T-helper 2 cell (primary cell): ENCODE results near the gene FARP1.

Source experiments
- DNase-seq, 5 experiments: peaks; one replicate each; pipeline versions ENCODE4 v3.0.0 to v3.0.0-alpha.2; 2012 to 2022

Gene FARP1

DNA sequence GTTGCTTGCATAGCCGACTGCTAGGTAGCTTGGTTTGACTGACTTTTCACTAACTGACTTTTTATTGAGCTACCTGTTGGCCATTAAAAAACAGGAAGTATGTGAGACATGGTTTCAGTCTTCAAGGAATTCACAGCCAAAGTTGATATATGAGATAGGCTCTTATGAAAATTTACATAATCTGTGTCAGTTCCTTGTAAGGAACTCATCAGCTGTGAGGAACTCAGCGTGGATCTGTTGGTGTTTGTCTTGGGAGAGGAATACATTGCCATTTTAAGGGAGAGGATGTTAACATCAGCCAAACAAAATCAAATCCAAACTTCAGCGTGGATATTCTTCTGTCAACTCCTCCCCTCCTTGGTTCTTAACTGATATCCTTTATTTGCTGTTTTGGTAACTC lies 32.1 kb downstream of the FARP1 start:
- DNase-seq: no peak

DNA sequence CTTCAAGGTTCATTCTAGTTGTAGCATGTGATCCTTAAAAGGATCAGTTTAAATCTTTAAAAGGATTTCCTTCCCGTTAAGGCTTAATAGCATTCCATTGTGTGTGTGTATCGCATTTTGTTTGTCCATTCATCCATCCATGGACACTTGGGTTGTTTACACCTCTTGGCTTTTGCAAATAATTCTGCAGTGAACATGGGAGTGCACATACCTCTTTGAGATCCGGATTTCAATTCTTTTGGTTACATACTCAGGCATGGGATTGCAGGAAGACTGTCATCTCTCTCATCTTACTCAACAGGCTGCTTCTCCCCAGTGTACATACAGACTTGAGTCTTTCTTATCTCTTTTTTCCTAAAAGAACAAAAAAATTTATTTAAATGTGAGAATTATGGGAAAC lies 32.9 kb downstream of the FARP1 start:
- DNase-seq: no peak

DNA sequence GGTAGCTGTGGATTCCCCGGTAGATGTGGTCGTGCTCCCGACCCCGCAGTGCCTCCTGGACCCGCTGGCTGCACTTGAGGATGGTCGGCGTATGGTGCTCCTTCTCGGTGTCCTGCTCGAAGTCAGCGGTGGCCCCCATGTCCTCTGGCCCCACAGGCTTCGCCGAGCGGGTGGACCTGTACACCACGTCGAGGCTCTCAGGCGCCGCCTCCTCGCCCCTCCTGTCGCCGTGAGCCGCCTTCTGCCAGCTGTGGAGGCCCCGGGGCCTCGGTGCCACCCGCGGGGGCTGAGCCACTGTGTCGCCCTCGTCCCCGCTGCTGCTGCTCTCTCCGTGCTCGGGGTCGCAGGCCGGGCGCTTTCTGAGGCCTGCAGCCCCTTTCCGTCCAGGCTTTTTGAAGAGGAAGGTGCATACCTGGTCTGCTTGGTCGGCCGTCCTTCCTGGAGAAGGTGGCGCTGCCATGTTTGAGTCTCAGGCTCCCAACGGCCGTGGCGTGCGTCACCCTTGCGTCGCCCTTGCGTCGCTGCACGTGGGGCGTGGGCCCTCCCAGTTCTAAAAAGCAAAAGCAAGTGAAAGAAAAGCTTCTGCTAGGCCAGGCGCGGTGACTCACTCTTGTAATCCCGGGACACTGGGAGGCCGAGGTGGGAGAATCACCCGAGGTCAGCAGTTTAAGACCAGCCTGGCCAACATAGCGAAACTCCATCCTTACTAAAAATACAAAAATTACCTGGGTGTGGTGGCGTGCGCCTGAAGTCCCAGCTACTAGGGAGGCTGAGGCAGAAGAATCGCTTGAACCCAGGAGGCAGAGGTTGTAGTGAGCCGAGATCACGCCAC lies 34.1 kb downstream of the FARP1 start, which contains the start of gene RNF113B:
Gene RNF113B, minus strand, starts transcription at position 493 of the 832 bp plus-strand sequence. Its CDS starts 33 bp downstream, at position 460.
- DNase-seq: no peak

DNA sequence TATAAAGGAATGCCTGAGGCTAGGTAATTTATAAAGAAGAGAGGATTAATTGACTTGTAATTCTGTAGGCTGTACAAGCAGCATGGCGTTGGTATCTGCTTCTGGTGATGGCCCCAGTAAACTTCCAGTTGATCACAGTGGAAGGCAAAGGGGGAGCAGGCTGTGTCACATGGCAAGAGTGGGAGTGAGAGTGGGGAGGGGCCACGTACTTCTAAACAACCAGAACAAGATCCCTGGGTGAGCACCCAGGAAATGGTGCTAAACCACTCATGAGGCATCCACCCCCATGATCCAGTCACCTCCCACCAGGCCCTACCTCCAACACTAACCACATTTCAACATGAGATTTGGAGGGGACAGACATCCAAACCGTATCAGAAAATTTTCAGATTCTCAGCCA lies 37.2 kb downstream of the FARP1 start:
- no peak for DNase-seq

DNA sequence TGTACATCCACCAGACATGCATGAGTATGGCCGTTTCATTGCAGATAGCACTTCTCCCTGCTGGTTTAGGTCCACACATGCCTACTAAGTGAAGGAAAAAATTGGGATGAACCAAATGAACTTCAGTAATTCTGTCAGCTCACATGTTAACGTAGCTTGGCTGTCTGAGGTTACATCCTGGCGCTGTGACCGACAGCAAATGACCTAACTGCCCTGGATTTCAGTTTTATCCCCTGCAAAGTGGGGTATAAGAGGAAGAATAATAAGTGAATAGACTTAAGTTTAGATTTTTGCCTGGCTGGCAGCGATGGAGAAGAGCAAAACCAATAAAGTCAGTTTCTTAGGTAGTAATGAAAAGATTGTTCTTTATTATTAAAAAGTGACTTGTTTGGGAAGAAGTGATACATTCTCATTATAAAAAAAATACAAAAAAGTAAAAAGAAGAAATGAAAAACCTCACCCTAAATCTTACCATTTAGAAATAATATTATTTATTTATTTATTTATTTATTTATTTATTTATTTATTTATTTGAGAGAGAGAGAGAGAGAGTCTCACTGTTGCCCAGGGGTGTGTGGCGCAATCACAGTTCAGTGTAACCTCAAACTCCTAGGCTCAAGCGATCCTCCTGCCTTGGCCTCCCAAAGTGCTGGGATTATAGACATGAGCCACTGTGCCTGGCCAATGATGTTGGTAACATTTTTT lies 38.4 kb downstream of the FARP1 start:
- no peak for DNase-seq

DNA sequence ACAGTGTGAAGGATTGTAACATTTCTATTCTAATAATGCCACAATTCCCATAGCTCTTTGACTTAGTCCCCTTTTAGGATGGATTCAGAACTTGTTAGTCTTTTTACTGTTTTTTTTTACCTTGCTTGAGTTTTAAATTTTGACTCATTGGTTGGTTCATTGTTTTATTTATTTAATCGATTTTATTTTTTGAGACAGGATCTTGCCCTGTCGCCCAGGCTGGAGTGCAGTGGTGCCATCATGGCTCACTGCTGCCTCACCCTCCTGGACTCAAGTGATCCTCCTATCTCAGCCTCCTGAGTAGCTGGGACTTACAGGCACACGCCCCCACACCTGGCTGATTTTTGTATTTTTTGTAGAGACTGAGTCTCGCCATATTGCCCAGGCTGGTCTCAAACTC lies 39.3 kb downstream of the FARP1 start:
- no peak for DNase-seq

DNA sequence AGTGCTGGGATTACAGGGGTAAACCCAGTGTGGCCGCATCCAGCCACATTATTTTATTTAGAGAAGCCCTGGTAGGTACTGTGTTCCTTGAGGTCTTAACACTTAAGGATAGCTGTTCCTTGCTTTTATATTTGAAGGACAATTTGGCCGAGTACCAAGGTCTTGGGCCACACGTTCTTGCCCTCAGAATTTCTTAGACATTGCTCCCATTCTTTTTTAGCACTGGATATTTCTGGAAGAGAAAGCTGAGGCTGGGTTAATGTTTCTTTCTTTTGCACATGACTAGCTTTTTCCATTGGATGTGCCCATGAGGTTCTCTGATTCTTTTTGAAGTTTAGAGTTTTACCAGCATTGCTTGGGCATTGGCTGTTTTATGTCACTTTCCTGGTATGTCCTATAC lies 39.7 kb downstream of the FARP1 start:
- DNase-seq: no peak

DNA sequence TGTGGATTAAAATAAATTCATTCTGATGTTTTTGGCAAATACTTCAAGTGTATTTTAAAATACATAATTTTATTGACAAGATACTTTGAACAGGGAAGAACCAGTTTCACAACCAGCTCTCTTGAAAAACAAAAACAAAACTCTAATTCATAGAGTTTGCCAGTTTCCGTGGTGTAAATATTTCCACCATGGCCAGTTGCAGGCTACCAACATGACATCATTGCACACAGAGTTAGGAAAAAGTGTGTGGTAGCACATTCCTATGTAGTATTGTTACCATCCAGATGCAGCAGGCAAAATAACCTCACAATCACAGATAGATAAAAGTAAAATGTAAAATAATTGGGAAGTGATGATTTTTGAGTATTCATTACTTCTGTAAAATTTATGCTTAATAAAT lies 41.9 kb downstream of the FARP1 start:
- DNase-seq: no peak

DNA sequence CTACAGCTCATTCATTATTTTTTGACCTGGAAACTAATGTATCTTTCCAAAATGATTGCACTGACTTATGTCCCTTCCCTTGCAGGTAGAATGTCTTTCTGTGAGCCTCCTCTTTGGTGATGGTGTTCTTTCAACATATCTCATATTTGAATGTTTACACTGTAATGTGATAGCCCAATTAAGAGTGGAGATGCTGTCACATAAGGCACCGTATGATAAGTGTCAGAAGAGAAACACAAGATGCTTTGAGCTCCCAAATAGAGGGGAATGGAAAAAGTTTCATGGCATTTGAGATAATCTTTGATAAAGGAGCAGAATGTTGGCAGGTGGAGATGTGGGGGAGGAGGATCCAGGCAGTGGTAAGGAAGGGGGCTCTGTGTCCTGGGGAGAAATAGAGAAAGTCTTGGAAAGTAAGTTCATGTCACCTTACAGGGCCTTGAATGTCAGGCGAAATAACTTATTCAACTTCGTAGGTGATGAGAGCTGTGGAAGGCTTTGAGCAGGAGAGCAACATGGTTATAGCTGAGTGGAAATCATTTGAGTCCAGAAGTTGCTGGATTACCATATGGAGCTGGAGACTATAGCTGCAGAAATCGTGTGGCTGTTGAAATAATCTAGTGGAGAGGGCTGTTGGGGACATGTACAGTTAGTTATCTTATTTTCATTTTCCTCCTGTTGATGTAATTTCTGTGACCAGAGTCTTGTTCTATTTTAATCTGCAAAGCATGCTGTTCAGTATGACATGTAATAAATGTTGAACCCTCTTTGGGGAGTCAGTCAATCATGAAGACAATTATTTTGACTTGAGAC lies 44.5 kb downstream of the FARP1 start:
- no peak for DNase-seq

DNA sequence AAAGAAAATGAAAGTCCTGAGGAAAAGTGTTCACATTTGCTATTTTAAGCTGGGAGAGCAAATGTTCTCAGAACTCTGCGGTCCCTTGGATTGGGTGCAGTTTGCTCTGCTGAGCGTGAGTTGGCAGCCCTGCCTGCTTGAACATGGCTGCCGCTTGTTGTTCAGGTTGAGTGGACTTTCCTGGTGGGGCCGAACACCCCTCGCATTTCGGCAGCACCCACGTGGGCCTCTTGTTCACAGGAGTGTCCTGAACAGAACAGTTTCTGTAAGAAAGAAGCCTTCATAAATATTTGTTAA lies 45.0 kb downstream of the FARP1 start:
- no peak for DNase-seq

DNA sequence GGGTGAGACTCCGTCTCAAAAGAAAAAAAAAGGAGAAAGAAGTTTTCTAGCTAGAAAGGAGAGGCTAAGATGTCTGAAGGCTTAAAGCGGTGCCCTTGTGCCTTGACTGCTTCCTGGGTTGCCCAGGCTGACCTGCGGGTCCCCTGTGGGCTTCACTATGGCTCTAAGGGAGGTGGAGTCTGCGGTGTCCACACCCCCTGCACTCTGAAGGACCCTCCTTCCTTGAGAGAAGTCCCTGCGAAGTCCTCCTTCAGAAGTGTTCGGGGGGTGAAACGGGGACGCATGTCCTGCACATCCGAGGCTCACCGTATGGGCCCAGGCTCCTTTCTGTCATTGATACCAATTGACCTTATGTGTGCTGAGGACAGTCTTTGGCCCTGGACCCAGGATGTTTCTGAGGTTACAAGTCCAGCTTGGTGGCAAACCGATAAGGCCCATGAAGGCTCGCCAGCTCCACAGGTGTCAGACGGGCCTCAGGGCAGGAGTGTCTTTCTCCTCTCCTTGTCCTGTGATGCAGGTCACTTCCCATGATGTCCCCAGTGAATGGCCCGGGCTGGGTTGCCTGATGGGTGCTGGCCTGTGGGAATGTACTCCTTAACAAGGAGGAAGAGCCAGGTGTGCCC lies 45.8 kb downstream of the FARP1 start:
- no peak for DNase-seq

DNA sequence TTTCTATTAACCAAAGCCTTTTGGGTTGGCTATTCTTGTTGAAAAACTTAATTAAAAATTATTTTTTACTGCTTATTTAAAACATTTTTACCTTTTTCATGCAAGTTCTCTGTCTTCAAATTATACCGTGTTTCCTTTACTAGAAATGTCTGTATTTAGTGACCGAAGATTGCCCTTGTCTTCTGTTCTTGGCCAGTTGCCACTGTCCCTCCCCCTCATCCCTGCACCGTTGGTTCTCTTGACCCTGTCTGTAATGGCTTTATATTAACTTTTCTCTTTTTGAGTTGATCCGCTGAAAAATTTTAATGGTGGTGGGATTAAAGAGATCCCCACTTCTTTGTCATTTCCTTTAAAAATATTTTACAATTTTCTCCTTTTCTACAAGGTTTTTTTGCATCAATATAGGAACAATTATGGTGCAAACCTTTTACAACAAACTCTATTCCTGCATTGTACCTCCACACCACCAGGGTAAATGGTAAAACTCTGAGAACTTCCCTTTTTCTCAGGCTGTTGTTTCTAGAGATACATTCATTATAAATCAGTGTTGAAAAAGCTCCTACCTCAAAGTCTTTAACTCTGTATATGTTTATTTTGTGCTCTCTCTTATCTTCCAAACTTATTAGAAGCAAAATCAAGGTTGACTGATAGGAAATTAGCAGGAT lies 47.1 kb downstream of the FARP1 start:
- no peak for DNase-seq

DNA sequence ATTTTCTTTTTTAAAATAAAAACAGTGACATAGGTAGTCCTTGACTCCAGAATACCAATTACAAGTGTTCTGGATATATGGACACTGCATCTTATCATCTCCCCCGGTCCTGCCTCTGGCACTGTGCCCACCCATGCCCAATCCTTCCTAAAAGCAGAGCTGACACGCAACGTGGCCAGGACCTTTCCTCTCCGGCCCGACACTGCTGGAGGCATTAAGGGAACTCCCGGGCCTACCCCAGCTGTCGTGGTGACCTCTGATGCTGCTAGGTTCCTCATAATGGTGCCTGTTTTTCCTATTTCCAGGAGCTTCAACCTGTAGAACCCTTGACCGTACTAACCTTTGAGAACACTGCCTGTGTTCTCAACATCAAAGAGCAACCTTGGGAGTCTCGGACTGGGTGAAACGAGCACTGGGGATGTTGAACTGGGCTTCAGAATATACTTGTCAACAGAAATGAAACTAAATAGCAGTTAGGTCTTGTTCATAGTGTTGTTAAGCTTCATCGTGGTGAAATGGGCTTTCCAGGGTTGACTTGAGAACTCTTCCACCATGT lies 48.1 kb downstream of the FARP1 start:
- no peak for DNase-seq

DNA sequence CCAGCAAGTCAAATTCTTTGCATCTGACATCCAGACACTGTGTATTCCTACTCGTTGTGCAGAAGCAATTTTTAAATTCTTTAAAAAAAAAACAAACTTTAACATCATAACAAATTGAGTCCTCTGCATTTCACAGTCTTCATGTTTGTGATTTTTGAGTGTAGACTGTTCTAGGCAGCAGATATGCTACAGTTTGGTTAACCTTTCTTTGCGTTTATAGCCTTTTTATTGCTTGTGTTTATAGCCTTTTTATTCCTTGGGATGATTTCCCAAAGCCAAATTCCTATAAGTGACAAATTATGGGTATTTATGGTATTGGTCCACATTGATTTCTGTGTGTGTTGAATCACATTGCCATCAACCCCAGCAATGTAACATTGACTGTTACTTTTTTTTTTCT lies 49.1 kb downstream of the FARP1 start:
- DNase-seq: no peak

DNA sequence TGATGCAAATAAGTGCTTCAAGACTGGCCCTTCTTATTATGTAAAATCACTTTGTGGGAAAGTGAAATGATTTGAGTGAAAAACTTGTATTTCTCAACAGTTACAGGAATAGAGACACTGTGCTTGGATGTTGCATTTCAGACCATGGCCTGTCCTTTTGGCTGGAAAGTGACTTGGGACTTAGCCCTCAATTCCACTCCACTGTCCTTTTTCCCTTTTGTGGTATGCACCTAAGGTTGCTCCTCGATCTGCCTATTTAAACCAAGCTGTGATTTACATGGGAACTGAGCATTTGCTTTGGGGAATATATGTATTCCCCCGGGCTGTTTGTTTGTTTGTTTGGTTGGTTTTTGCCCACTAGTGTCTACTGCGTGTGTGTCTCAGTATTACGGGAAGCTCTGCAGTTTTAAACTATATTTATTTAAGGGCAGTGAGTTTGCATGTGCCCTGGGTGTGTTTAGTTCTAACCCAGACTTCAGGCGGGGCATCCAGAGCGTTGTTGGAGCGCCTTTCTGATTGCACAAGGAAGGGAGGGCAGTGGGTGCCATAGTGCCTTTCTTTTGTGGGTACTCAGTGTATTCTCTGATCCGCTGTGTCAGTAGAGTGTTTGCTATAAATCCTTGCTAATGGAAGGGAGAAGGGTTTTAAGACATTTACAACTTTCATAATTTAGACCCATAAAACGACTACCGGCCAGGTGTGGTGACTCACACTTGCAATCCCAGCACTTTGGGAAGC lies 52.3 kb downstream of the FARP1 start:
- DNase-seq: no peak

DNA sequence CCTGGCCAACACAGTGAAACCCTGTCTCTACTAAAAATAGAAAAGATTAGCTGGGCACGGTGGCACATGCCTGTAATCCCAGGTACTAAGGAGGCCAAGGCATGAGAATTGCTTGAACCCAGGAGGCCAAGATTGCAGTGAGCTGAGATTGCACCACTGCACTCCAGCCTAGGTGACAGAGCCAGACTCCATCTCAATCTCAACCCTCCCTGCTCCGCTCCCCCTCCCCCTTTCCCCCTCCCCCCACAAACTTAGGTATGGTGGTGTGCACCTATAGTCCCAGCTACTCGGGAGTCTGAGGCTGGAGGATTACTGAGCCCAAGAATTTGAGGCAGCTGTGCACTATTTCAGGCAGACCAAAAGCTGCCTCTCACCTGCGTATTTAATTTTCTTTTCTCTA lies 55.8 kb downstream of the FARP1 start:
- no peak for DNase-seq

DNA sequence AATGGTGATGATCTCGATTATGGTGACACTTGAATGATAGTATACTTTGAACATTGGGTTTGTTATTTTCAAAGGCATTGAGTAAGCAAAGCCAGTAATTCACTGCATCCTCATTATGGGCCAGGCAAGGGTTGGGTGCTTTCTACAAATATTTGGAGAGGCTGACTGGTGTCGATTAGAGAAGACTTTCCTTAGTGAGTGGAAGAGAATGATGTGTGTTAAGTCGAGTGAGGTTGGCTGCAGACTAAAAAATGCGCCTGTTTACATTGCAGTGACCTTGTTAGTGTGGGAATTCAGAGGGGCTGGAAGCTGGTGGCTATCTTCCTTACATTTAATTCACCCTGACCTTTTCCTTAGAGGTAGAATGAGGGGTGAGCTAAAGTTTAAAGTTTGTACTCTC lies 56.6 kb downstream of the FARP1 start:
- DNase-seq: no peak

DNA sequence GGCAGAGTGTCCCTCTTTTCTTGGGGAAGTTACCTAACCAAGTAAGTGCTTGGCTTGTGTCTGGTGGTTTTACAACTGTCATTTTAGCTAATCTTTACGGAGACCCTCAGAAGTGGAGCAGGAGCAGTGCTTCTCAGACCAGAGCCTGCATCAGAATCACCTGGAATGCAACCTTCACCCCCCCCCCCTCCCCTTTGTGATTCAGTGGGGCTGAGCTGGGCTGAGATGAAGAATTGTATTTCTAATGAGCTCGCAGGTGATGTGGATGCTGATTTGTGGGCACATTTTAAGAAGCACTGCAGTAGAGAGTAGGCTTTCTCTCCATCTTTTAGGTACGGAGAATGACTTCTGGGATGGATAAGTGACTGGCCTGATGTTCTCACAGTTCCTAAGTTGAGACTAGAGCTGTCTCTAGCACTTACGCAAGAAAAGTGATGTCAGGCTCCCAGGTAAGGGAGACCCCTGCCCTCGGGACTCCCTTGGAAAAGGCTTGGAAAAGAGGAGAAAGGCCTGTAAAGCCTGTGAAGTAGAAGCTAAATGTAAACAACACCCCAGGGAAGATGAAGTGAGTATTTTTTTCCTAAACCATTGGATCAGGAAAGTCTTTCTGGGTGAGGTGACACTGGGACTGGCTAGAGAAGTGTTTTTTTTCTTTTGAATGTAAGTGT lies 57.5 kb downstream of the FARP1 start:
- no peak for DNase-seq

DNA sequence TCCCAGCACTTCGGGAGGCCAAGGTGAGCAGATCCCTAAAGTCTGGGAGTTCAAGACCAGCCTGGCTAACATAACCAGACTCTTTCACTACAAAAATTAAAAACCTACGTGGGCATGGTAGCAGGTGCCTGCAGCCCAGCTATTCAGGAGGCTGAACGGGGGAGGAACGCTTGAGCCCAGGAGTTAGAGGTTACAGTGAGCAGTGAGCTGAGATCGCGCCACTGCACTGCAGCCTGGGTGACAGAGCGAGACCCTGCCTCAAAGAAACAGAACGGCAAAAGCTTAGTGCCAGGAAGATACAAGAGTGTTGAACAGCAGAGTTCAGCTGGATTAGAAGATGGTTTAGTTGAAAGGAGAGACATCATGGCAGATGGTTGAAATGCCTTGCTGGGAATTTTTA lies 58.3 kb downstream of the FARP1 start:
- DNase-seq: no peak

DNA sequence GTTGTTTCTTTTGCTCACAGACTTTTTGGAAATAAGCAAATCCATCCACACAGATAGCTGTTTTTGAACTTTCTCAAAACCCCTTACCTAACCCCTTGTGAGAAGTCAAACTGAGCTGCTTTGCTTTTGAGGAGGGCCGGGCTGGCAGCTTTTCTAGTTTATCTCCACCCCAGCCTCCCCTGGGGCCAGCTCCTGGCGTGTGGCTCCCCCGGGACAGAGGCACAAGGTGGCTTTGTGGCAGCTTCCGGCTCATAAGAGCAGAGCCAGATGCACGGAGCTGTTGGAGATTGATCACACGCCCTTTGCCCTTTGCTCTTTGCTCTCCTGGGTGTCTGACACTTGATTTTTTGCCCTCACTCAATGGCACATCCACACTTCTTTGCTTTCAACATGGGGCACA lies 59.1 kb downstream of the FARP1 start:
- no peak for DNase-seq
